Progenitor cell of endocrine pancreas (in vitro differentiated cells): ENCODE data around the gene EPHB4. TPM values are rescaled to one million over a fixed set of nuclear protein-coding genes. Genes with fewer than 3 reads are reported as not detected.

ENCODE experiments used
- DNase-seq: peaks from one replicate; pipeline ENCODE4 v3.0.0; 2021; ENCODE audit warnings: low spot score; ENCODE audit not compliant: unreplicated experiment
- H3K27ac Mint-ChIP-seq: 2 replicates; pipeline ENCODE4 v1.8.0; 2021; ENCODE audit warnings: mild to moderate bottlenecking, moderate library complexity, mixed read lengths
- H3K27me3 Mint-ChIP-seq: 2 replicates; pipeline ENCODE4 v1.8.0; 2021; ENCODE audit warnings: mixed read lengths
- H3K36me3 Mint-ChIP-seq: 2 replicates; pipeline ENCODE4 v1.8.0; 2022; ENCODE audit warnings: mixed read lengths; ENCODE audit not compliant: insufficient read depth
- H3K4me1 Mint-ChIP-seq: 2 replicates; pipeline ENCODE4 v1.8.0; 2021; ENCODE audit warnings: low read depth, mixed read lengths
- H3K4me3 Mint-ChIP-seq: 2 replicates; pipeline ENCODE4 v1.8.0; 2021; ENCODE audit warnings: low read depth, mild to moderate bottlenecking, moderate library complexity, mixed read lengths
- H3K9me3 Mint-ChIP-seq: 2 replicates; pipeline ENCODE4 v1.8.0; 2021; ENCODE audit warnings: low read depth, mixed read lengths
- CTCF ChIP-seq: fragments of 200-600 bp; sonication (generic); IDR thresholded peaks from one replicate; pipeline ENCODE4 v1.5.0; 2021; ENCODE audit warnings: antibody characterized with exemption, mild to moderate bottlenecking; ENCODE audit not compliant: unreplicated experiment
- total RNA-seq: library from RNA; stranded (reverse); gene quantifications from 2 replicates; pipeline ENCODE4 v1.2.1, GENCODE V29; 2021

EPHB4 gene
- total RNA-seq, 1 donor from 2014 or later = 164 TPM

GRCh38 chr7:100835903-100836811 is 8.8 kb upstream of the EPHB4 start:
- no peak for DNase-seq
- Mint-ChIP-seq H3K36me3 (no peaks in the 10 kb centered on the region), H3K27me3 (no peaks in the 10 kb centered on the region), H3K4me3 (peak overlapping the region; percentile 24), H3K27ac (peak overlapping the region; percentile 95), H3K4me1 (peaks cover 39% of the 10 kb centered on the region), H3K9me3 (no peaks in the 10 kb centered on the region)
- no peak for TF ChIP-seq CTCF

GRCh38 chr7:100832281-100832633 is 4.9 kb upstream of the EPHB4 start:
- H3K4me3 Mint-ChIP-seq = no peak overlapping the region

GRCh38 chr7:100830396-100830795 is 3.1 kb upstream of the EPHB4 start:
- Mint-ChIP-seq H3K9me3 (no peaks in the 10 kb centered on the region), H3K27ac (peak overlapping the region; percentile 89), H3K27me3 (no peaks in the 10 kb centered on the region), H3K4me1 (peaks cover 34% of the 10 kb centered on the region), H3K4me3 (no peak overlapping the region), H3K36me3 (peaks cover 1% of the 10 kb centered on the region)
- no peak for TF ChIP-seq CTCF
- no peak for DNase-seq

More at GRCh38 chr7:100832281-100832633, 4.9 kb upstream of the EPHB4 start:
- Mint-ChIP-seq H3K9me3 (no peaks in the 10 kb centered on the region), H3K36me3 (no peaks in the 10 kb centered on the region), H3K27ac (peak overlapping the region; percentile 89), H3K27me3 (no peaks in the 10 kb centered on the region), H3K4me1 (peaks cover 42% of the 10 kb centered on the region)
- no peak for DNase-seq
- no peak for TF ChIP-seq CTCF

- H3K27me3 Mint-ChIP-seq = no peaks in the 10 kb centered on the region
- no peaks in the 10 kb centered on the region for H3K9me3 Mint-ChIP-seq
- H3K4me1 Mint-ChIP-seq = peaks cover 40% of the 10 kb centered on the region
- peak overlapping the region; percentile 89 for H3K27ac Mint-ChIP-seq
- DNase-seq = no peak
- peaks cover 2% of the 10 kb centered on the region for H3K36me3 Mint-ChIP-seq
- peak overlapping the region; percentile 94 for H3K4me3 Mint-ChIP-seq
- TF ChIP-seq CTCF = no peak
These were observed 1.9 kb upstream of the EPHB4 start for GRCh38 chr7:100829150-100829716.

- H3K27me3 Mint-ChIP-seq = no peaks in the 10 kb centered on the region
- no peaks in the 10 kb centered on the region for H3K9me3 Mint-ChIP-seq
- H3K4me3 Mint-ChIP-seq = peak overlapping the region; percentile 99
- H3K27ac Mint-ChIP-seq = peak overlapping the region; percentile 98
- peaks cover 3% of the 10 kb centered on the region for H3K36me3 Mint-ChIP-seq
- peaks cover 32% of the 10 kb centered on the region for H3K4me1 Mint-ChIP-seq
- TF ChIP-seq CTCF = no peak
- no peak for DNase-seq
These were observed 601 bp downstream of the EPHB4 start for GRCh38 chr7:100826514-100827329.
